HG03196 (cell line): ENCODE measurements around the gene FGF19.

Source experiments
- ATAC-seq: cut with Tn5 transposase; IDR thresholded peaks from one replicate; pipeline ENCODE4 v1.9.1; 2021; ENCODE audit not compliant: unreplicated experiment

The FGF19 gene

DNA sequence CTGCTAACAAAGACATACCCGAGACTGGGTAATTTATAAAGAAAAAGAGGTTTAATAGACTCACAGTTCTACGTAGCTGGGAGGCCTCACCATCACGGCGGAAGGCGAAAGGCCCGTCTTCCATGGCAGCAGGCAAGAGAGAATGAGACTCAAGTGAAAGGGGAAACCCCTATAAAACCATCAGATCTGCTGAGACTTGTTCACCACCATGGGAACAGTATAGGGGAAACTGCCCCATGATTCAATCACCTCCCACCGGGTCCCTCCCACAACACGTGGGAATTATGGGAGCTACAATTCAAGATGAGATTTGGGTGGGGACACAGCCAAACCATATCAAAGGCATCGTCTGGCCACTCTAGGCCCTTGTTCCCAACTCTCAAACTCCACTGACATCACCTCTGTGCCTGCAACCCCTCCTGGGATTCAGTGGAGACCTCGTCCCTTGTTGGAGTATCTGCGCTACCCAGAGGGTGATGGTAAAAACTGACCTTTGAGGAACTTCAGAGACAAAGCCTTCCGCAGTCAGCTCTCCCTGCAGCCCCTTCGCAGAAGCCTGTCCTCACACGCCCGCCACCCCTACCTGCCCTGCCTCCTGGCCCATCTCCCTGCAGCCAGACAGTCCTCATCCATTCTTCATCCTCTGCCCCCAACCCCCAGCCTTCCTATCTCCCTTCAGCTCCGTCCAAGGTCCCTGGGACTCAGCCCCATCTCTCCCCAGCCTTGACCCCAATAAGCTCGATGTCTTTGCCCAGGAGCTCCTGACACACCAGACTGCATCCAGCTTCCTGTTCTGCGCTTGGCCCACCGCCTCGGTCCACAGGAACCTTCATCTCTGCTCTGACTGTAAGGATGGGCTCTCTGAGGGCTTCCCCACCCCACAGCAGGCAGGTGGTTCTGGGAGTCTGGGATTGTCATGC is 47.0 kb downstream of the FGF19 start:
- no peak for ATAC-seq

DNA sequence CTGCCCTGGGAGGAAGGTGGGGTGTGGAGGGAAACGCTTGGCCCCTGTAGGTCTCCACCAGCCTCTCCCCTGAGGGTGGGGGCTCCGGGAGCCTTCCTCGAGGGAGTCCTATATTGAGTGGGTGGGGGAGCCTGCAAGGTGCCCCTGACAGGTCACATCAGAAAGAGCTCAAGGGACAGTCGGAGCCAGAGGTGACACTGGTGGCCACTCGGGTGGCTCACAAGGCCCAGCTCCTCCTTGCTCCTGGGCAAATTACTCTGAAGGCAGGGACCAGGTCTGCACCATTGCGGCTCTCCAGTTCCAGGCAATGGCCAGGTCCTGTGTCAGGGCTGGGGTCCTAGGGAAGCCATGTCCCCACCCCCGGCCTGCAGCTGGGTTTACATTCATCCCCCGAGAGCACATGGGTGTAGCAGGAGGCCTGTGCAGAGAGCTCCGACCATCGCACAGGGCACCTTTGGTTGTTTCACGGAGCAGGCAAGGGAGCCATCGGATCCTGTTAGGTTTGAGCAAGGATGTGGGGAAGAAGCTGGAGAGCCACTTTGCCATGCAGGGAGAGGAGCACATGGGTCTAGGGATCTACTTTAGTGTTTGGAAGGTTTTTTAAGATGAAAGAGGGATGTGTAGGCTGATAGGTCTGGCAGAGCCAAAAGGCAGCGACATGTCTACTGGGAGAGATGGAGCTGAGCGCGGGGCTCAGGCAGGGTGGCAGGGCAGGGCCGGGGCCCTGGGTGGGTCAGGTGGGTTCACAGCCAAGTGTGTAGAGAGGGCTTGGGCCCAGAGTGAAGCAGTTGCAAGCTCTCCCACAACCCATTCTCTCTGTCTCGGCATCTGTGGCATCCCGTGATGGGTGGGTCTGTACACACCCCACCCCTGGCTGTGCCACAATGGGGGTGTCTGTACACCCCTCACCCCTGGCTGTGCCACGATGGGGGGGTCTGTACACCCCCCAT is 48.1 kb downstream of the FGF19 start:
- ATAC-seq, result no peak

DNA sequence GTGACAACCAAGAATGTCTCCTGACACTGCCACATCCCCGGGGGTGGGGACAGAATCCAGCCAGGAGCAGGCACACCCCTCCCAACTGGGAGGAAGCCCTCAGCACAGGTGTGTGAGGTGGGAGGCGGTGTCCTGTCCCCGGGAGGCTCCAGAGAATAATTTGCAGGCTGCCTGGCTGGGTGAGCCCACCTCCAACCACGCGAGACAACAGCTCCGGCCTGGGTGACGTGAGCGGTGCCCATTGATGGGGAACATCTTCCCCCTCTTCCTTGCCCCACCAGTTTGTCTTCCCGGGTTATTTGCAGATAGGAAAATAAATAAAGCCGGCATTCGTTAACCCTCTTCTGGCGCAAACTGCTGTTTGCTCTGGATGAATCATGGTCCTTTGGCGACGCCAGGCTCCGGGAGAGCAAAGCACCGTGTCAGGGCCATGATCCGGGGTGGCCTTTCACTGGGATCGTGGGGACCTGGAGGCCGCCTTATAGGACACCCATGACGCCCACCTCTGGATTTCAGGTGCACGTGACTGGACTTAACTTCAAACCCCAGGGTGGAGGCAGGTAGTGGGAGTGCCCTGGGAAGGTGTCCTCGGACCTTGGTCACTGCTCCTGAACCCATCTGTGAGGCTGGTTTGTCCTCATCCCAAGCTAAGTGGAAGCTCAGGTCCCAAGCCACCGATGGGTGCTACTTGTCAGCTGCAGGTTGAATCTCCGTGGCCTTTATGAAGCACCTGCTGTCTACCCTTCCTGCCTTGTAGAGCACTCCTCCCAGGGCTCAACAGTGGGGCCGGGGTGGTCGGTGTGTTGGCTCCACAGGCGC is 49.0 kb downstream of the FGF19 start:
- no peak for ATAC-seq

DNA sequence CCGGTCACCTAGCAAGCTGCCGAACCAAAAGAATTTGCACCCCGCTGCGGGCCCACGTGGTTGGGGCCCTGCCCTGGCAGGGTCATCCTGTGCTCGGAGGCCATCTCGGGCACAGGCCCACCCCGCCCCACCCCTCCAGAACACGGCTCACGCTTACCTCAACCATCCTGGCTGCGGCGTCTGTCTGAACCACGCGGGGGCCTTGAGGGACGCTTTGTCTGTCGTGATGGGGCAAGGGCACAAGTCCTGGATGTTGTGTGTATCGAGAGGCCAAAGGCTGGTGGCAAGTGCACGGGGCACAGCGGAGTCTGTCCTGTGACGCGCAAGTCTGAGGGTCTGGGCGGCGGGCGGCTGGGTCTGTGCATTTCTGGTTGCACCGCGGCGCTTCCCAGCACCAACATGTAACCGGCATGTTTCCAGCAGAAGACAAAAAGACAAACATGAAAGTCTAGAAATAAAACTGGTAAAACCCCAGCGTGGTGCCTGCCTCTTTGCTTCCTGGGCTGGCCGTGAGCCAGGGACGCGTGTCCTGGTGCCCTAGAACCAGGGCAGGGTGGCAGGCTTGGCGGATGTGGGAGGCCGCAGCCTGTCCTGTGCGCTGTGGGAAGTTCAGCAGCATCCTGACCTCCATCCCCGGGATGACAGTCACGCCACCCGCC is 49.7 kb downstream of the FGF19 start:
- ATAC-seq, result no peak

DNA sequence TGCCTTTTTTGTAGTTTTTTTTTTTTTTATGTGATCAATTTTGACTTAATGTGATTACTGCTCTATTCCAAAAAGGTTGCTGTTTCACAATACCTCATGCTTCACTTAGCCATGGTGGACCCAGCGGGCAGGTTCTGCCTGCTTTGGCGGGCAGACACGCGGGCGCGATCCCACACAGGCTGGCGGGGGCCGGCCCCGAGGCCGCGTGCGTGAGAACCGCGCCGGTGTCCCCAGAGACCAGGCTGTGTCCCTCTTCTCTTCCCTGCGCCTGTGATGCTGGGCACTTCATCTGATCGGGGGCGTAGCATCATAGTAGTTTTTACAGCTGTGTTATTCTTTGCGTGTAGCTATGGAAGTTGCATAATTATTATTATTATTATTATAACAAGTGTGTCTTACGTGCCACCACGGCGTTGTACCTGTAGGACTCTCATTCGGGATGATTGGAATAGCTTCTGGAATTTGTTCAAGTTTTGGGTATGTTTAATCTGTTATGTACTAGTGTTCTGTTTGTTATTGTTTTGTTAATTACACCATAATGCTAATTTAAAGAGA is 50.3 kb downstream of the FGF19 start:
- ATAC-seq, result no peak

DNA sequence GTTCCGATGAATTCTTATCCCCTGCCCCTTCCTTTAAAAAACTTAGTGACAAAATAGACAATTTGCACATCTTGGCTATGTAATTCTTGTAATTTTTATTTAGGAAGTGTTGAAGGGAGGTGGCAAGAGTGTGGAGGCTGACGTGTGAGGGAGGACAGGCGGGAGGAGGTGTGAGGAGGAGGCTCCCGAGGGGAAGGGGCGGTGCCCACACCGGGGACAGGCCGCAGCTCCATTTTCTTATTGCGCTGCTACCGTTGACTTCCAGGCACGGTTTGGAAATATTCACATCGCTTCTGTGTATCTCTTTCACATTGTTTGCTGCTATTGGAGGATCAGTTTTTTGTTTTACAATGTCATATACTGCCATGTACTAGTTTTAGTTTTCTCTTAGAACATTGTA is 50.8 kb downstream of the FGF19 start:
- no peak for ATAC-seq

DNA sequence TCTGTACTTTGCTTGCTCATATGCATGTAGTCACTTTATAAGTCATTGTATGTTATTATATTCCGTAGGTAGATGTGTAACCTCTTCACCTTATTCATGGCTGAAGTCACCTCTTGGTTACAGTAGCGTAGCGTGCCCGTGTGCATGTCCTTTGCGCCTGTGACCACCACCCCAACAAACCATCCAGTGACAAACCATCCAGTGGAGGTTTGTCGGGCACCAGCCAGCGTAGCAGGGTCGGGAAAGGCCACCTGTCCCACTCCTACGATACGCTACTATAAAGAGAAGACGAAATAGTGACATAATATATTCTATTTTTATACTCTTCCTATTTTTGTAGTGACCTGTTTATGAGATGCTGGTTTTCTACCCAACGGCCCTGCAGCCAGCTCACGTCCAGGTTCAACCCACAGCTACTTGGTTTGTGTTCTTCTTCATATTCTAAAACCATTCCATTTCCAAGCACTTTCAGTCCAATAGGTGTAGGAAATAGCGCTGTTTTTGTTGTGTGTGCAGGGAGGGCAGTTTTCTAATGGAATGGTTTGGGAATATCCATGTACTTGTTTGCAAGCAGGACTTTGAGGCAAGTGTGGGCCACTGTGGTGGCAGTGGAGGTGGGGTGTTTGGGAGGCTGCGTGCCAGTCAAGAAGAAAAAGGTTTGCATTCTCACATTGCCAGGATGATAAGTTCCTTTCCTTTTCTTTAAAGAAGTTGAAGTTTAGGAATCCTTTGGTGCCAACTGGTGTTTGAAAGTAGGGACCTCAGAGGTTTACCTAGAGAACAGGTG is 51.8 kb downstream of the FGF19 start:
- no peak for ATAC-seq

DNA sequence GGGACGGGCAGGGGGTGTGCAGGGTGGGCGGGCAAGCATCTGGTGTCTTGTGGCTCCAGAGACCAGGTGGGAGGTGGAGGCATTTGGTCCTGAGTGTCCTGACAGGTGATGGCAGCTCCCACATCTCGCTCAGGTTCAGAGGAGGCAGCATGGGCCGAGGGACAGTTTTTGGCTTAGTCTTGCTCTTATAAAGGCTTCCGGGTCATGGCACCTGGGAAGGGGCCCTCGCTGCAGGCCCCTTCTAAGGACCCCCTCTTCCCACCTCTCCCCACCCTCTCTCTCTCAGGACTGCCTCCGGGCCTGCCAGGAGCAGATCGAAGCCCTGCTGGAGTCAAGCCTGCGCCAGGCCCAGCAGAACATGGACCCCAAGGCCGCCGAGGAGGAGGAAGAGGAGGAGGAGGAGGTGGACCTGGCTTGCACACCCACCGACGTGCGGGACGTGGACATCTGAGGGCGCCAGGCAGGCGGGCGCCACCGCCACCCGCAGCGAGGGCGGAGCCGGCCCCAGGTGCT is 52.9 kb downstream of the FGF19 start:
- ATAC-seq, result no peak

DNA sequence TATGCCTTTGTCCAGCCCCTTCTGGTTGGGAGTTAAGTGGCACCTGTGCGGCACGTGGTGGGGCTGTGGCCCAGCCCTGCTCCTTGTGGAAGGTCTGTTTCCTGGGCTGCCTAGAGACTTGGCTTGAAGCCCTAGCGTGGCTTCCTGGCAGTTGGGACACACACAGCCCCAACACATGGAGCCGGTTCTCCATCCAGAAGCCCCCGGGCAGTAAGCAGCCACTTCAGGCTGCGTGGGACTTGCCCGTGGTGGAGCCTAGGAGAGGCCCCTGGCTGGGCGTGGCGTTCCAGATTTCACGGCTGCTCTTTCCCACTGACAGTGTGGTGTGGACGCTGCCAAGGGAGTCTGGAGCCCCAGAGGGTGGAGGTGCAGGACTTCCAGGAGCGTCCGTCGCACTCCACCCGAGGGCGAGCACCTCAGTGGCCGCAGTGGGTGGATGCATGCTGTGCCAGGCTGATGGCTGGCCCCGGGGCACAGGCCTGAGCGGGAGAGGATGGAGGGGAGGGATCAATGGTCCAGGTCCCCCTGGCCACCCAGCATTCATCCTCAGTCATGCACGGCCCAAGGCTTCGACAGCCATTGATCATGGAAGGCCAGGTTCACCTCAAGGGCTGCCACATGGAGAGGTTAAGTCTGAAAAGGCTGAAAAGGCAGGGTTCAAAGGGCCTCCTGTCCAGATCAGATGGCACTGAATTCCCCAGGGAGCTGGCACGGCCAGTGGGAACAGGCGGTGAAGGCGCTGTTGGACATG is 53.6 kb downstream of the FGF19 start:
- ATAC-seq, result no peak

DNA sequence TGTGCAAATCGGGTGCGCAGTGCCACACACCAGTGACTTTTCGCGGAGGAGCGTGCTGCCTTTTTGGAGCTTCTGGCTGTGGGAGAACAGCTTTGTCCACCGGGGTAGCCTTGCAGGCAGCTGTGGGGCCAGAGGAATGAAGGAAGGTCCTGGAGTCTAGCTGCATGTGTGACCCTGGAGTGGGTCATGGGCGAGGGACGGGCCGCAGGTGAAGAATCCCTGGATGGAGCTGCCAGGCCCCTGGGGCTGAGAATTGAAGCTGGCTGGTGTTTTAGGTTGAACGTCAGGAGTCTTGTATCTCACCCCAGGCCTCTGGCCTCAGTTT is 54.3 kb downstream of the FGF19 start:
- no peak for ATAC-seq

DNA sequence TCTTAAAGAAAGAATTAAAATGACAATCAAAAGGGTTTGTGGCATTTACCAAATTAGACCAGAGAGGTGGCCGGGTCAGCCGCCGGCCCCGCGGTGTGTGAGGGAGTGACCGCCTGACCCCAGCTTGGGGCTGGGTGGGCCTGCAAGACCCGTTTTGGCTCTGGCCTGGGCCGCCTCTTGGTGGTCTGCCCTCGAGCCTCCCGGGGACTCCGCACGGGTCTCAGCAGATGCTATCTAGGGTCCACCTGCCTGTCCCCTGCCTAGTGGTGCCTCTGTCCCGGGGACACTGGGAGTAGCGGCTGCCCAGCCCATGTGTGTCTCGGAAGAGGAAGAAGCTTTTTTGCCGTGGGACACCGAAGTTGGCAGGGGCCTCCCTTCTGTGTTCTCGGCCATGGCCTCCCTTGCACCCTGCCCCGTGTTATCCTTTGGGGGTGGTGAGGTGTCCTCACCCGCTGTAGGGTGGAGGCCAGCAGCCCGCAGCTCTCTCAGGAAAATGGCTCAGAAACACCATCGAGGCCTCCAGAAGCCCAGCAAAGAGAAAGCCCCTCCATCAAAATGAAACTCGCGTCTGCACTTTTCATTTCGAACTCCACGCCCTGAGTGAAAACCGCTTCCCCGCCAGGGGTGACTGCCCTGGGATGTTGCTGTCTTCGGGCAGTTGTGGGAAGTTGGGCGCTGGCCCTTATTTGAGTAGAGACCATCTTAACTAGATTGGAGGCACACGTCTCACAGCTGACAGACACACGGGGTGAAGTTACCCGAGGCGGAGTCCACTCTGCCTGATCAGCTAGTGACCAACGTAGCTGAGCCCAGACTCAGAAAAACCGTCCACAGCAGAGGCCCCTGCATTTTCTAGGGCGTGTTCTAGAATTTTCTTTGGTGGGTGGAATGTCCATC is 54.9 kb downstream of the FGF19 start:
- ATAC-seq, result no peak
